K562 (cell line): ENCODE results near the gene MEIS2. TPM values are rescaled to one million over a fixed set of nuclear protein-coding genes. Genes with fewer than 3 reads are reported as not detected.
A peak's percentile ranks its signal among the peaks of the same experiment; 100 is the strongest.

ENCODE experiments used
- ASH1L ChIP-seq: fragments of 450-650 bp; IDR thresholded peaks from 2 replicates; pipeline ENCODE4 v1.6.1; 2018; ENCODE audit warnings: borderline replicate concordance, mild to moderate bottlenecking, low read depth; ENCODE audit not compliant: partially characterized antibody
- BDP1 ChIP-seq: IDR thresholded peaks from 3 replicates; pipeline ENCODE4 v1.6.1; 2011; ENCODE audit not compliant: insufficient read length, insufficient read depth
- BMI1 ChIP-seq: fragments of 150-350 bp; IDR thresholded peaks from 2 replicates; pipeline ENCODE4 v1.6.1; 2014; ENCODE audit warnings: low read length
- DDX20 ChIP-seq: fragments of 450-650 bp; IDR thresholded peaks from 2 replicates; pipeline ENCODE4 v1.6.1; 2016; ENCODE audit warnings: missing genetic modification characterization, low read depth, mild to moderate bottlenecking, missing compliant biosample characterization, moderate library complexity
- E2F6 ChIP-seq, 2 experiments: IDR thresholded peaks; 2 replicates each; pipeline ENCODE4 v1.6.1; 2011; ENCODE audit warnings: borderline replicate concordance in 1 of 2, control low read depth in 1 of 2, low read depth in 1 of 2, low read length in 1 of 2, mild to moderate bottlenecking in 1 of 2, mixed read lengths in 1 of 2, moderate library complexity in 1 of 2; ENCODE audit not compliant: insufficient read depth in 1 of 2, insufficient read length in 1 of 2, poor library complexity in 1 of 2, severe bottlenecking in 1 of 2; ENCODE audit errors: extremely low read depth in 1 of 2
- GABPA ChIP-seq: fragments of 200-800 bp; sonication (Bioruptor generic); conservative IDR thresholded peaks from 2 replicates; pipeline ENCODE4 v1.6.1; 2016; ENCODE audit warnings: low read depth, missing genetic modification characterization, missing compliant biosample characterization
- HDAC3 ChIP-seq: fragments of 450-650 bp; IDR thresholded peaks from 2 replicates; pipeline ENCODE4 v1.6.1; 2018; ENCODE audit warnings: borderline replicate concordance, mild to moderate bottlenecking, moderate library complexity; ENCODE audit not compliant: partially characterized antibody
- MECOM ChIP-seq: fragments of 250-450 bp; sonication (Bioruptor Pico); IDR thresholded peaks from 2 replicates; pipeline ENCODE4 v1.8.0; 2022; ENCODE audit warnings: inconsistent platforms
- MLX ChIP-seq, 2 experiments: fragments of 450-650 bp in 1 of 2; sonication (generic) in 1 of 2; formaldehyde crosslinking; conservative IDR thresholded peaks; 2 replicates each; pipeline versions ENCODE4 v1.4.0 to v1.8.1; 2020 to 2022; ENCODE audit warnings: mild to moderate bottlenecking in 1 of 2, missing genetic modification reagents in 1 of 2
- MXI1 ChIP-seq: IDR thresholded peaks from 2 replicates; pipeline ENCODE4 v1.6.1; 2011; ENCODE audit warnings: low read depth, mild to moderate bottlenecking, improper control_type of control experiment, low read length
- POLR2A ChIP-seq: fragments of 450-650 bp; conservative IDR thresholded peaks from 2 replicates; pipeline ENCODE4 v1.6.1; 2016
- POLR2G ChIP-seq: fragments of 200-400 bp; formaldehyde crosslinking; IDR thresholded peaks from 2 replicates; pipeline ENCODE4 v1.6.1; 2017; ENCODE audit warnings: low read depth, mild to moderate bottlenecking, antibody characterized with exemption, low read length, moderate library complexity
- RBM14 ChIP-seq: fragments of 200-400 bp; formaldehyde crosslinking; IDR thresholded peaks from 2 replicates; pipeline ENCODE4 v1.6.1; 2018; ENCODE audit warnings: low read depth, mild to moderate bottlenecking, low read length, moderate library complexity, borderline replicate concordance; ENCODE audit not compliant: insufficient read depth
- RUNX1 ChIP-seq: sonication (generic); IDR thresholded peaks from 2 replicates; pipeline ENCODE4 v1.6.1; 2016; ENCODE audit warnings: antibody characterized with exemption, low read depth
- SAP30 ChIP-seq: fragments of 200-600 bp; sonication (generic); IDR thresholded peaks from 2 replicates; pipeline ENCODE4 v1.6.1; 2012; ENCODE audit warnings: borderline replicate concordance, low read depth, mild to moderate bottlenecking, moderate library complexity, low read length, control low read depth, inconsistent platforms; ENCODE audit not compliant: insufficient read depth, poor library complexity, severe bottlenecking
- SMARCA4 ChIP-seq: fragments of 450-650 bp; IDR thresholded peaks from 2 replicates; pipeline ENCODE4 v1.6.1; 2016
- SP1 ChIP-seq: sonication (generic); formaldehyde crosslinking; IDR thresholded peaks from 2 replicates; pipeline ENCODE4 v1.8.1; 2022; ENCODE audit warnings: mild to moderate bottlenecking, missing genetic modification reagents
- SRSF7 ChIP-seq: fragments of 200-400 bp; formaldehyde crosslinking; optimal IDR thresholded peaks from 2 replicates; pipeline ENCODE3; 2017; ENCODE audit warnings: mild to moderate bottlenecking, low read depth, low read length
- SUPT5H ChIP-seq: fragments of 450-650 bp; IDR thresholded peaks from 2 replicates; pipeline ENCODE4 v1.6.1; 2016
- TCF7 ChIP-seq: sonication (generic); IDR thresholded peaks from 2 replicates; pipeline ENCODE4 v1.6.1; 2016; ENCODE audit warnings: antibody characterized with exemption, borderline replicate concordance
- XRCC4 ChIP-seq: IDR thresholded peaks from one replicate; pipeline ENCODE4 v1.6.1; 2011; ENCODE audit not compliant: insufficient read depth, insufficient read length; ENCODE audit errors: extremely low read depth
- ZNF24 ChIP-seq: fragments of 450-650 bp; IDR thresholded peaks from 2 replicates; pipeline ENCODE4 v1.6.1; 2016
- ZNF695 ChIP-seq: fragments of 450-650 bp; formaldehyde crosslinking; IDR thresholded peaks from 2 replicates; pipeline ENCODE4 v1.4.0; 2020; ENCODE audit warnings: mild to moderate bottlenecking, moderate library complexity
- ZNF785 ChIP-seq: fragments of 250-450 bp; sonication (Bioruptor Pico); IDR thresholded peaks from 2 replicates; pipeline ENCODE4 v1.4.0; 2020; ENCODE audit warnings: mild to moderate bottlenecking
- polyA plus RNA-seq, 8 experiments: library from polyadenylated mRNA; depleted of rRNA in 4 of 8; stranded (reverse) in 5 of 8; unstranded in 3 of 8; fragments of >200 nt; fragmentation: Nextera tagmentation in 2 of 8; fragmentation: Illumina TruSeq in 1 of 8; extraction: Ambion mirVana in 2 of 8; extraction: Trizol in 1 of 8; gene quantifications; 2 replicates each; pipeline versions ENCODE4 v1.2.1 to v1.2.3, GENCODE V29; 2011 to 2014; ENCODE audit warnings: inconsistent platforms in 1 of 8, missing spikeins in 1 of 8
- total RNA-seq, 7 experiments: library from RNA; depleted of rRNA in 6 of 7; stranded (reverse); fragments of >200 nt in 6 of 7; fragmentation: Illumina TruSeq in 2 of 7; extraction: Trizol in 2 of 7; gene quantifications; 2 replicates each; pipeline versions ENCODE4 v1.2.1 to v1.2.3, GENCODE V29; 2011 to 2021; ENCODE audit warnings: low replicate concordance in 1 of 7

MEIS2 gene
- total and polyA plus RNA-seq, 9 of the 15 experiments (the other 6 are each of a cell fraction or from before 2014, with no cell fraction given): 7.5 to 64.2 (median 22.3) TPM

- TF ChIP-seq BDP1 (no peak), E2F6 (IDR thresholded peaks at IDR 0.05; ENCODE audit: borderline replicate concordance in 1 of 2, extremely low read depth in 1 of 2, insufficient read depth in 1 of 2, insufficient read length in 1 of 2, low read depth in 1 of 2, low read length in 1 of 2, poor library complexity in 1 of 2, severe bottlenecking in 1 of 2) (no peak), RBM14 (no peak), TCF7 (no peak), MECOM (CRISPR knock-in tag) (no peak), MXI1 (no peak), SP1 (CRISPR knock-in tag) (no peak), POLR2G (peak; percentile 78), SUPT5H (peak; percentile 44; the same call in 1 of the 2 replicates), GABPA (tag) (no peak), DDX20 (tag) (no peak), ZNF785 (CRISPR knock-in tag) (no peak), SAP30 (peak; percentile 65), POLR2A (0 out of 2 replicates have a peak, but pooled peaks have one; percentile 15), RUNX1 (no peak), BMI1 (no peak), XRCC4 (no peak), HDAC3 (no peak), MLX (CRISPR knock-in tag; conservative IDR thresholded peaks at IDR 0.05) (no peak), SMARCA4 (no peak), SRSF7 (no peak), ASH1L (no peak), ZNF24 (no peak), ZNF695 (CRISPR knock-in tag) (no peak)
Observed at GRCh38 chr15:37098468-37099318, 1.7 kb downstream of the MEIS2 start (continued).
